ENCODE measurements around the gene ORC2. TPM values are rescaled to one million over a fixed set of nuclear protein-coding genes. Genes with fewer than 3 reads are reported as not detected.

The ORC2 gene
- polyA plus RNA-seq, result 10 to 100 TPM in 3 of 4 donors, 1 to 10 TPM in 1; 8.9 to 25.9 (median 11.4) TPM
- long read RNA-seq, donor 1, result 0 reads
- long read RNA-seq, donor 2, full-length matches to known transcripts, result 1 of 1 reads
- long read RNA-seq, donor 2, partial matches to known transcripts, result 0 of 1 reads
- long read RNA-seq, donor 2, other reads (novel, unspliced or antisense), result 0 of 1 reads
- long read RNA-seq, donor 3, result 0 reads
- long read RNA-seq, donor 4, result 0 reads
- long read RNA-seq, donor 5, result 0 reads
- long read RNA-seq, donor 6, partial matches to known transcripts, result 6 of 6 reads
- long read RNA-seq, donor 6, other reads (novel, unspliced or antisense), result 0 of 6 reads
- long read RNA-seq, donor 7, result 0 reads
- long read RNA-seq, donor 8, result 0 reads
- long read RNA-seq, donor 9, result 0 reads
- long read RNA-seq, donor 10, full-length matches to known transcripts, result 2 of 2 reads
- long read RNA-seq, donor 10, partial matches to known transcripts, result 0 of 2 reads
- long read RNA-seq, donor 10, other reads (novel, unspliced or antisense), result 0 of 2 reads

- Histone ChIP-seq H3K36me3 (ENCODE audit: control insufficient read depth in 3 of 3, insufficient read depth in 2 of 3, low read depth in 1 of 3, low read length in 3 of 3) (peaks cover 1 to 11% (median 3%) of the 10 kb centered on the region in 3 donors), H3K4me3 (ENCODE audit: low read depth in 1 of 3, low read length in 3 of 3) (peak within 1 kb of the TSS; percentile 80 to 90 (median 82)), H3K27me3 (ENCODE audit: control insufficient read depth in 3 of 3, insufficient read depth in 3 of 3, low read length in 3 of 3) (no peaks in the 10 kb centered on the region), H3K9me3 (ENCODE audit: control insufficient read depth in 2 of 2, insufficient read depth in 1 of 2, low read depth in 1 of 2, low read length in 1 of 2) (no peaks in the 10 kb centered on the region), H3K4me1 (ENCODE audit: control insufficient read depth in 3 of 3, insufficient read depth in 2 of 3, low read depth in 1 of 3, low read length in 2 of 3) (peaks cover 2 to 16% (median 3%) of the 10 kb centered on the region in 3 donors), H3K27ac (ENCODE audit: low read depth in 1 of 3, low read length in 2 of 3) (peak within 1 kb of the TSS; percentile 86 to 99 (median 92))
- DNase-seq (peak; percentile 97 to 99), FAIRE-seq (no peak)
- WGBS, 3 donors, result 0 to 1% (median 0%) methylated on average over 59 to 61 of the region's 61 CpGs
Measured at GRCh38 chr2:200963124-200963917, at the start of gene ORC2. Gene ORC2, minus strand, starts transcription at chr2:200963660. Its CDS starts 5,537 bp downstream, at chr2:200958123.

GRCh38 chr2:201008296-201008829 is 44.9 kb upstream of the ORC2 start:
- DNase-seq, result peak; percentile 11 to 61
- peak overlapping the region in 1 of 3 donors; percentile 30 for H3K27ac ChIP-seq (ENCODE audit: low read depth in 1 of 3, low read length in 2 of 3)
- 63 to 81% (median 68%) methylated on average over 2 of the region's 2 CpGs for WGBS, 3 donors

GRCh38 chr2:201007584-201007998 is 44.1 kb upstream of the ORC2 start:
- no peak overlapping the region for H3K27ac ChIP-seq (ENCODE audit: low read depth in 1 of 3, low read length in 2 of 3)
- H3K4me1 ChIP-seq (ENCODE audit: control insufficient read depth in 3 of 3, insufficient read depth in 2 of 3, low read depth in 1 of 3, low read length in 2 of 3), result peaks cover 0 to 5% (median 0%) of the 10 kb centered on the region in 3 donors
- DNase-seq, result peak; percentile 4 to 26
- H3K4me3 ChIP-seq (ENCODE audit: low read depth in 1 of 3, low read length in 3 of 3), result no peak overlapping the region
- H3K36me3 ChIP-seq (ENCODE audit: control insufficient read depth in 3 of 3, insufficient read depth in 2 of 3, low read depth in 1 of 3, low read length in 3 of 3), result peaks cover 0 to 23% (median 8%) of the 10 kb centered on the region in 3 donors
- FAIRE-seq, result no peak
- no peaks in the 10 kb centered on the region for H3K27me3 ChIP-seq (ENCODE audit: control insufficient read depth in 3 of 3, insufficient read depth in 3 of 3, low read length in 3 of 3)
- H3K9me3 ChIP-seq (ENCODE audit: control insufficient read depth in 2 of 2, insufficient read depth in 1 of 2, low read depth in 1 of 2, low read length in 1 of 2), result no peaks in the 10 kb centered on the region
- 16 to 67% (median 48%) methylated on average over 3 of the region's 3 CpGs for WGBS, 3 donors

More at GRCh38 chr2:201008296-201008829, 44.9 kb upstream of the ORC2 start:
- no peak for FAIRE-seq
- no peak overlapping the region for H3K4me3 ChIP-seq (ENCODE audit: low read depth in 1 of 3, low read length in 3 of 3)
- H3K4me1 ChIP-seq (ENCODE audit: control insufficient read depth in 3 of 3, insufficient read depth in 2 of 3, low read depth in 1 of 3, low read length in 2 of 3), result peaks cover 0 to 5% (median 0%) of the 10 kb centered on the region in 3 donors
- no peaks in the 10 kb centered on the region for H3K27me3 ChIP-seq (ENCODE audit: control insufficient read depth in 3 of 3, insufficient read depth in 3 of 3, low read length in 3 of 3)
- H3K9me3 ChIP-seq (ENCODE audit: control insufficient read depth in 2 of 2, insufficient read depth in 1 of 2, low read depth in 1 of 2, low read length in 1 of 2), result no peaks in the 10 kb centered on the region
- H3K36me3 ChIP-seq (ENCODE audit: control insufficient read depth in 3 of 3, insufficient read depth in 2 of 3, low read depth in 1 of 3, low read length in 3 of 3), result peaks cover 0 to 21% (median 6%) of the 10 kb centered on the region in 3 donors

DNA sequence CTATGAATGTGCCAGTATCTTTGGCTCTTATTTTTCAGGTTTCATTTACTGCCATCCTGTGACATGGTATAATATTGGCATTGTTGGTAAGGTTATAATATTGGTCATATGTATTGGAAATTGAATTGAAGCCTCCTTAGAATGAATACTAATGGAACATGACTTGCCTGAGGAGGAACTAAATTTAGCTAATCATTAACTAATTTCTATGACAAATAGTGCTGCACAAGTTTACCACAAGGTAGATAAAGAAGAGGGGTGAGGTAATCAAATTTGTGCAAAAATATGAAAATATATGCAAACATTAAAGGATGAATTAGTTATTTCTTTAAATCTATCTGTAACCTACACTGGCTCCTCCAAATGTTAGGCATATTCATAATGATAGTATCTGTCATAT is 43.2 kb upstream of the ORC2 start:
- H3K4me1 ChIP-seq (ENCODE audit: control insufficient read depth in 3 of 3, insufficient read depth in 2 of 3, low read depth in 1 of 3, low read length in 2 of 3), result peaks cover 0 to 5% (median 0%) of the 10 kb centered on the region in 3 donors
- H3K9me3 ChIP-seq (ENCODE audit: control insufficient read depth in 2 of 2, insufficient read depth in 1 of 2, low read depth in 1 of 2, low read length in 1 of 2), result no peaks in the 10 kb centered on the region
- peak; percentile 5 to 15 for DNase-seq
- no peak overlapping the region for H3K4me3 ChIP-seq (ENCODE audit: low read depth in 1 of 3, low read length in 3 of 3)
- FAIRE-seq, result no peak
- H3K36me3 ChIP-seq (ENCODE audit: control insufficient read depth in 3 of 3, insufficient read depth in 2 of 3, low read depth in 1 of 3, low read length in 3 of 3), result peaks cover 0 to 21% (median 8%) of the 10 kb centered on the region in 3 donors
- no peak overlapping the region for H3K27ac ChIP-seq (ENCODE audit: low read depth in 1 of 3, low read length in 2 of 3)
- no peaks in the 10 kb centered on the region for H3K27me3 ChIP-seq (ENCODE audit: control insufficient read depth in 3 of 3, insufficient read depth in 3 of 3, low read length in 3 of 3)

- Histone ChIP-seq H3K27me3 (ENCODE audit: control insufficient read depth in 3 of 3, insufficient read depth in 3 of 3, low read length in 3 of 3) (no peaks in the 10 kb centered on the region), H3K27ac (ENCODE audit: low read depth in 1 of 3, low read length in 2 of 3) (no peak overlapping the region), H3K36me3 (ENCODE audit: control insufficient read depth in 3 of 3, insufficient read depth in 2 of 3, low read depth in 1 of 3, low read length in 3 of 3) (peaks cover 0 to 29% (median 10%) of the 10 kb centered on the region in 3 donors), H3K4me1 (ENCODE audit: control insufficient read depth in 3 of 3, insufficient read depth in 2 of 3, low read depth in 1 of 3, low read length in 2 of 3) (peaks cover 0 to 5% (median 0%) of the 10 kb centered on the region in 3 donors), H3K4me3 (ENCODE audit: low read depth in 1 of 3, low read length in 3 of 3) (no peak overlapping the region), H3K9me3 (ENCODE audit: control insufficient read depth in 2 of 2, insufficient read depth in 1 of 2, low read depth in 1 of 2, low read length in 1 of 2) (no peaks in the 10 kb centered on the region)
- DNase-seq (no peak), FAIRE-seq (no peak)
- 94 to 98% (median 96%) methylated on average over 3 of the region's 3 CpGs for WGBS, 3 donors
Measured at GRCh38 chr2:201004370-201004769, 40.9 kb upstream of the ORC2 start.

- peaks cover 10 to 44% (median 17%) of the 10 kb centered on the region in 3 donors for H3K36me3 ChIP-seq (ENCODE audit: control insufficient read depth in 3 of 3, insufficient read depth in 2 of 3, low read depth in 1 of 3, low read length in 3 of 3)
Measured at GRCh38 chr2:200993097-200993496, 29.6 kb upstream of the ORC2 start.

DNA sequence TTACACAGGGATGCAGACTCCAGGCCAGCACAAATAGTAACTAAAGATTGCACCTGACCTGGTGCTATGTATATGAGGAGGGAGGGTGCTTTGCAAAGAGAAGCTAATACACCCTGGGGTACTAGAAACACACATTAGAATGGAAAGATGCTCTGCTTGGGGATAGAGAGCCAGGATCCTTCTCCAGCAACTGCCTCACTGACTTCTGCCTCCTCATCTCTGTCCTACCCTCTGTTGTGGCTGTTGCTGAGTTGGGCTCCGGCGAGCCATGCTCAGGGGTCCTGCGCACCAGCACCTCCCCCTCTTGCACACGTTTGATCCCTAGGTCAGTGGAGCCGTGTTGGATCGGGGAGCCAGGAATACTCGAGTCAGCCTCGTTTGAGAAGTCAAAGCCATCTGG is 23.7 kb upstream of the ORC2 start:
- DNase-seq (no peak), FAIRE-seq (no peak)
- no peak overlapping the region for H3K4me3 ChIP-seq (ENCODE audit: low read depth in 1 of 3, low read length in 3 of 3)
- no peaks in the 10 kb centered on the region for H3K9me3 ChIP-seq (ENCODE audit: control insufficient read depth in 2 of 2, insufficient read depth in 1 of 2, low read depth in 1 of 2, low read length in 1 of 2)
- 92 to 96% (median 95%) methylated on average over 8 of the region's 8 CpGs for WGBS, 3 donors
- H3K27ac ChIP-seq (ENCODE audit: low read depth in 1 of 3, low read length in 2 of 3), result no peak overlapping the region
- H3K36me3 ChIP-seq (ENCODE audit: control insufficient read depth in 3 of 3, insufficient read depth in 2 of 3, low read depth in 1 of 3, low read length in 3 of 3), result peaks cover 0 to 35% (median 13%) of the 10 kb centered on the region in 3 donors
- no peaks in the 10 kb centered on the region for H3K27me3 ChIP-seq (ENCODE audit: control insufficient read depth in 3 of 3, insufficient read depth in 3 of 3, low read length in 3 of 3)
- no peaks in the 10 kb centered on the region for H3K4me1 ChIP-seq (ENCODE audit: control insufficient read depth in 3 of 3, insufficient read depth in 2 of 3, low read depth in 1 of 3, low read length in 2 of 3)

More at GRCh38 chr2:200993097-200993496, 29.6 kb upstream of the ORC2 start:
- Histone ChIP-seq H3K27me3 (ENCODE audit: control insufficient read depth in 3 of 3, insufficient read depth in 3 of 3, low read length in 3 of 3) (no peaks in the 10 kb centered on the region), H3K4me3 (ENCODE audit: low read depth in 1 of 3, low read length in 3 of 3) (no peak overlapping the region), H3K4me1 (ENCODE audit: control insufficient read depth in 3 of 3, insufficient read depth in 2 of 3, low read depth in 1 of 3, low read length in 2 of 3) (no peaks in the 10 kb centered on the region), H3K9me3 (ENCODE audit: control insufficient read depth in 2 of 2, insufficient read depth in 1 of 2, low read depth in 1 of 2, low read length in 1 of 2) (no peaks in the 10 kb centered on the region), H3K27ac (ENCODE audit: low read depth in 1 of 3, low read length in 2 of 3) (no peak overlapping the region)
- DNase-seq, result no peak
- WGBS, 3 donors, result 92 to 96% (median 94%) methylated on average over 3 of the region's 3 CpGs
- no peak for FAIRE-seq

DNA sequence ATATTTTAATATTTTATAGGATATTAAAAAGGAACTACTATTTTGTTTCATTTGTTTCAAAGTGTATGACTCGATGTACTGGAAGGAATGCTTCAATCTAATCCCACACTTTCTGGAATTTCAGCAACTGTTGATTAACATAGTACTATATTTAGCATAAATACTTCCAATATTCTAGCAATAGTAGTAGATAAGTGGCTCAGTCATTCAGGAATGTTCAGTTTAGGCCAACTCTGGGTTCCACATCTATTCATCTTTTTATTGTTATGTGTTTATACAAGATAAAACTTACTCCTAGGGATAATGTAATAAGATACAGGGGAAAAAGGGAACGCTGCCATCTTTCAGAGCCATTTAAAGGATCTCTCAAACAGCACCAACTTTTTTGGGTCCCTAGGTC is 22.3 kb upstream of the ORC2 start:
- Histone ChIP-seq H3K4me3 (ENCODE audit: low read depth in 1 of 3, low read length in 3 of 3) (no peak overlapping the region), H3K27ac (ENCODE audit: low read depth in 1 of 3, low read length in 2 of 3) (no peak overlapping the region), H3K36me3 (ENCODE audit: control insufficient read depth in 3 of 3, insufficient read depth in 2 of 3, low read depth in 1 of 3, low read length in 3 of 3) (peaks cover 4 to 32% (median 21%) of the 10 kb centered on the region in 3 donors), H3K9me3 (ENCODE audit: control insufficient read depth in 2 of 2, insufficient read depth in 1 of 2, low read depth in 1 of 2, low read length in 1 of 2) (no peaks in the 10 kb centered on the region), H3K4me1 (ENCODE audit: control insufficient read depth in 3 of 3, insufficient read depth in 2 of 3, low read depth in 1 of 3, low read length in 2 of 3) (no peaks in the 10 kb centered on the region), H3K27me3 (ENCODE audit: control insufficient read depth in 3 of 3, insufficient read depth in 3 of 3, low read length in 3 of 3) (no peaks in the 10 kb centered on the region)
- WGBS, 3 donors, result 70 to 83% (median 72%) methylated on average over 2 of the region's 2 CpGs
- FAIRE-seq, result no peak
- DNase-seq, result no peak

Measured in small intestine (tissue), 16 donors.